H1 (cell line): Measurements from ENCODE around the gene ZSCAN5A. TPM values are rescaled to one million over a fixed set of nuclear protein-coding genes. Genes with fewer than 3 reads are reported as not detected.

ENCODE experiments used
- BCL11A ChIP-seq, 2 experiments: IDR thresholded peaks; one replicate each; pipeline ENCODE4 v1.6.1; 2011; ENCODE audit warnings: low read depth in 2 of 2, low read length in 2 of 2, mild to moderate bottlenecking in 2 of 2
- JUN ChIP-seq: IDR thresholded peaks from 2 replicates; pipeline ENCODE4 v1.6.1; 2011; ENCODE audit warnings: low read depth, mild to moderate bottlenecking, improper control_type of control experiment, low read length
- TEAD4 ChIP-seq: IDR thresholded peaks from 2 replicates; pipeline ENCODE4 v1.6.1; 2012; ENCODE audit warnings: low read depth, low read length, inconsistent platforms, mixed read lengths
- polyA plus RNA-seq, 7 experiments: library from polyadenylated mRNA; depleted of rRNA in 3 of 7; stranded (reverse) in 5 of 7; unstranded in 2 of 7; fragments of >200 nt in 5 of 7; fragments of 200-250 nt in 2 of 7; gene quantifications; 1 replicate in 5 of 7; 2 replicates in 1 of 7; 4 replicates in 1 of 7; pipeline versions ENCODE4 v1.2.1 to v1.2.3, GENCODE V29; 2011 to 2013; ENCODE audit warnings: missing spikeins in 2 of 7, mixed read lengths in 2 of 7
- total RNA-seq: library from RNA; stranded (reverse); fragmentation: NEBNext Ultra II Directional; extraction: Animal tissue kit (Norgen Biotek cat#: 25700); gene quantifications from 2 replicates; pipeline ENCODE4 v1.2.1, GENCODE V29; 2021

Gene ZSCAN5A
- total and polyA plus RNA-seq, 2 of the 8 experiments (the other 6 are each of a cell fraction or from before 2014, with no cell fraction given) = 8.6 to 11.0 TPM

DNA sequence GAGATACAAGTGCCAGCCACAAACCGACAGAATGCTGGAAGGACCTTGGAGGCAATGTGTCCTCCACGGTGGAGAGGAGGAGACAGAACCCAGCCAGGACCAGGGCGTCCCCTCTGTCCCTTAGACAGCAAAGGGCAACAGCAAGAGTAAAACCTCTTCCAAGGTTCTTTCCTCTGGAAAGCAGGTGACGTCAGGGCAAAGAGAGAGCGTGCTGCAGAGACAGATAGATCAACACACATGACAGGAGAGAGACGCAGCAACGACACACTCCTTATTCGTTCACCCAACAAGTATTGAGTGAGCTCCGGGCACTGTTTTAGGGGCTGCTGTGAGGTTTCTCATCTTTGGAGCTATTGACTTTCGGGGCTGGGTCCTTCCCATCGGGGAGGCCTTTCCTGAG, 140.1 kb downstream of the ZSCAN5A start (continued):
- no peak for TF ChIP-seq BCL11A (IDR thresholded peaks at IDR 0.05; ENCODE audit: low read depth in 2 of 2, low read length in 2 of 2)
- TF ChIP-seq JUN = no peak
- TF ChIP-seq TEAD4 = no peak
